C1 segment of cervical spinal cord (tissue), 14 donors: ENCODE data around the gene ASB16.
A peak's percentile ranks its signal among the peaks of the same experiment; 100 is the strongest.
"Not testable (repeated sequence)": the region's sequence is repeated elsewhere in the genome, so short reads cannot be mapped to it uniquely, and the experiment has no call there.

Experiments used
- DNase-seq, 14 donors: peaks; one replicate each; lab custom pipeline; 2025; lab: John Stamatoyannopoulos, UW

Gene ASB16

DNA sequence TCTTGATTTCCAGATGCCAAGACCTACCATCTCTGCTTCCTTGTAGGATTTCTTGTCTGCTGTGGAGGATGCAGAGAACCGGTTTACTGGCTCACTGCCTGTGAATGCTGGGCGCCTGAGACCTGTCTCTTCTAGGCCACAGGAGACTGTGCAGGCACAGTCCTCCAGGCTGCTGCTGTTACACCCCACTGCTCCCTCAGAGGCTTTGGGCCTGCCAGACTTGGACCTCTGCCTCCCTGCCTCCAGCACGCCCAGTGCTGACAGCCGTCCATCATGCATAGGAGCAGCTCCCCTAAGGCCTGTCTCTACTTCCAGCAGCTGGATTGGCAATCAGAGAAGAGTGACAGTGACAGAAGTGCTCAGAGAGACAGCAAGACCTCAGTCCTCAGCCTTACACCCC, 22.7 kb upstream of the ASB16 start:
- DNase-seq = no peak

DNA sequence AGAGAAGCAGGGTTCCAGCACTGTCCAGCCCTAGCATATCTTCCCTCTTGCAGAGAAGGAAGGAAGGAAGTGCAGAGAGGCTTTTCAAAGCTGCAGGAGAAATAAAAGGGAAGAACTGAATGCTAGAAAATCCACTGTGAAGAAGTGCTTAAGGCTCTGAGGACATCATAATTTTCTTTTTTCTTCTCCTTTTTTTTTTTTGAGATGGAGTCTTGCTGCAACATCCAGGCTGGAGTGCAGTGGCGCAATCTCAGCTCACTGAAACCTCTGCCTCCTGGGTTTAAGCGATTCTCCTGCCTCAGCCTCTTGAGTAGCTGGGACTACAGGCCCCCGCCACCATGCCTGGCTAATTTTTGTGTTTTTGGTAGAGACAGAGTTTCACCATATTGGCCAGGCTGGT, 21.4 kb upstream of the ASB16 start:
- DNase-seq = not testable (repeated sequence)

DNA sequence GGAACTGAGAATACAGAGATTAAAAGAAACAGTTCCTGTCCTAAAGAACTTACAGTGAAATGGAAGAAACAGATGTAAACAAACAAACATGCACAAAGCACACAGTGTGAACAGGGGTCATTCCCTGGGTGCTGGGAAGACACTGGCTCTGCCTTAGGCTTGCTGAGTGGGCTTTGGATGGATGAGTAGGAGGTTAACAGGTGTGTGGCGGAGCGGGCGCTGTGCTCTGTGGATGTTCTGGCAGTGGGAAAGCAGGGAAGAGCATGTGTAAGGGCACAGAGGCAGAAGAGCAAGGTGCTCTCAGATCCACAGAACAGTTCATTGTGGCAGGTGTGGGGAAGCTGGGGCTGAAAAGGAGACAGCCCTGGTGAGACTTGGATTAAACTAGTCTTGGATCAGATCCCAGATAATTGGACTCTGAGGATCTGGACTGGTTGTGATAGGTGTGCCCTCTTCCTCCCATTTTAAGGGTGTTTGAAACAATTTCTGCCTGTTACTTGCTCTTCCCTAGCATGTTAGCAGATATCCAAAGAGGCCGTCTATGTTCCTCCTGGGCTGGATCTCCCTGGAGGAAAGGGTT, 20.7 kb upstream of the ASB16 start:
- no peak for DNase-seq

DNA sequence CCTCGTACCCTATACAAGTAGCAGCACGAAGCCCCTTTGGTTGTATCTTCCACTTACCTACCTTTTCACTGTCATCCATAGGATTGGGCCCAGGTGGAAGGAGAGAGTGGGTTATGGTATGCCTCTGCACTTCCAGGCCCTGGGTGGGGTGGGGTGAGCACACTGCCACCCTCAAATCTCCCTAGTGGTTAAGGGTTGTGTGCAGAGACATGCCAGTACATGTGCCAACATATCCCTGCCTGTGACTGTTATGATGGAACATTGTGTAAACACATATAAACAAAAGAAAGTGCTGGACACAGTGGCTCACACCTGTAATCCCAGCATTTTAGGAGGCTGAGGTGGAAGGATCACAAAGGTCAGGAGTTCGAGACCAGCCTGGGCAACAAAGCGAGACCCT, 17.6 kb upstream of the ASB16 start:
- no peak for DNase-seq

DNA sequence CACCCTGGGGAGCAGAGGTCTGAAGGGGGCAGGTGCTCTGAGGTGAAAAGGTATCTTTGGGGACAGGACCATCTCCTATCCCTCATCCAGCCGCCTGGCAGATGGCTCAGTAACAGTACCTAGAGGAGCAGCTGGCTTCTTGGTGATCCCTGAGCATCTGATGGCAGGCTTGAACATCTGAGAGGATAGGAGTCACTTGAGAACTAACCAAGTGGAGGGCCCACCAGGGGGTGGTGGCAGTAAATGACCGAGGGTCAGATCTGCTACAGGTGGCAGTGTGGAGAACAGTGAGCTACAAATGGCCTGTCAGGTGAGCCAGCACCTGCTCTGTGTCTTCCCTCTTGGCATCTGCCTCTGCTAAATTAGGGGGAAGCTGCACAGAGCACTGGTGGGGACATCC, 15.0 kb upstream of the ASB16 start:
- no peak for DNase-seq

DNA sequence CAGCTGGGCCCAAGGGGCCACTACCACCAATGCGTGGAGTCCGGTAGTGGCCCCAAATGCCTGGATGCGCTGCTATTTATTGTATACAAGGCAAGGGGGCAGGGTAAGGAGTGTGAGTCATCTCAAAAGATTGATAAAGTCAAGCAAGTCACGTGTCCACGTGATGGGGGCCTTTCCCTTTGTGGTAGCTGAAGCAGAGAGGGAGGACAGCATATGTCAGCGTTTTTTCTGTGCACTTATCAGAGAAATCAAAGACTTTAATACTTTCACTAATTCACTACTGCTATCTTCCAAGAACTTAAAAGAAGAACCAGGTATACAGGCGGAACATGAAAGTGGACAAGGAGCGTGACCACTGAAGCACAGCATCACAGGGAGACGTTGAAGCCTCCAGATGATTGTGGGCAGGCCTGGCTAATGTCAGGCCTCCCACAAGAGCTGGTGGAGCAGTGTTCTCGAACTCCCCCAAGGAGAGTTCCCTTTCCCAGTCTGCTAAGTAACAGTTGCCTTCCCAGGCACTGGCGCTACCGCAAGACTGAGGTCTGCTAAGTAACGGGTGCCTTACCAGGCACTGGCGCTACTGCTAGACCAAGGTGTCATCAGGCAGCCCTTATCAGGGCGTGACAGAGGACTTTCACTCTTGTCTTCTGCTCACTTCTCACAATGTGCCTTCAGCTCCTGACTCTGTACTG, 10.8 kb upstream of the ASB16 start:
- no peak for DNase-seq

DNA sequence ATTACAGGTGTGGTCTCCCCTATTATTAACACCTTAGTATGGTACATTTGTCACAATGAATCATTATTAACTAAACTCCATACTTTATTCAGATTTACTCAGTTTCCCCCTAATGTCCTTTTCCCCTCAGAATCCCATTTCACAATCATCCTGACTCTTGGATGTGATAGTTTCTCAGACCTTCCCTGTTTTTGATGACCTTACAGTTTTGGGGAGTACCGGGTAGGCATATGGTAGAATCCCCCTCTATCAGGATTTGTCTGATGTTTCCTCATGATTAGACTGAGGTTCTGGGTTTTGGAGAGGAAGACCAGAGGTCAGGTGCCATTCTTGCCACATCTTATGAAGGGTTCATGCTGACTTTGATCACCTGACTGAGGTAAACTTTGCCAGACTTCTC, 6.0 kb upstream of the ASB16 start:
- DNase-seq = no peak

DNA sequence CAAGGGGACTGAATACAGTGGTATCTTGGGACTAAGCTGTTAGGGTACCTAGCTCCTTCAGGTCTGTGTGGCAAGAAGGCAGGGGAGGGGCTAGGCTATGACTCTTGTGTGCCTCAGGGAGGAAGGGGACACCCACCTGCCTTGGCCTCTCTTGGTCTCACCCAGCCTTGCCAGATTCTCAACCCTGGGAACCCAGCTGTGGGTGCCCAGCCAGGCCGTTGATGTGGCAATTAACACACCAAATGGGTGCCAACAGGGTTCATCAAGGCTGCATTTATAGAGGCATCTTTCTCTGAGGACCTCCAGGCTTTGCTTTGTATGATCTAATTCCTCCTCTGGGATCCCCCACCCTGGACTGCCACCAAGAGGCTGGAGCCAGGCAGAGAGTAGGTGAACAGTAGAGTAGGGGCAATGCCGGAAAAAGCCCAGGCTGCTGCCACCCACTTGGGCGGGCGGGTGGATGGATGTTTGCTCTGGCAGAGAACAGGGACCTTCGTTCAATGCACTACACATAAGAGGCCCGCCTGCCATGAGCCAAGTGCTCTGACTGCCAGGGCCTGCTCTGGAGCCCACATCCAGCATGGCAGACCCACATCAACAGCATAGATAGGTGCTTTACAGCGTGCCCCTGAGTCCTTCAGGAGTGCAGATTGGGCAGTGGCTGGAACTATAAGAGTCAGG, 3.2 kb upstream of the ASB16 start:
- no peak for DNase-seq

DNA sequence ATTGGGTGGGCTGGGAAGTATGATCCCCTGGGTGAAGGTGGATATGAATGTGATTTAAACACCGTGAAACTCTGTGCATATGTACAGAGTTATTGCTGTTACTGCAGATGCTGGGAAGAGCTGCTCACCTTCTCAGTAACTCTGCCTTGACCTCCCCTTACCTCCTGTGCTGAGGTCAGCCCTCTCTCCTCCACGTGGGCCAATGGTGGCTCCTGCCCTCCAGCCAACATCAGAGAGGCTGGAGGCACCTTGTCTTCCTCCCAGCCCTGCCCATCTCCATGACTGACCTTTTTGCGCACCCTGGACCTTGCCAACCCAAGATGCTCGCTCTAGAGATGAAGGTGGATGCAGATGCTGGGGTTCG, 387 bp upstream of the ASB16 start:
- no peak for DNase-seq

DNA sequence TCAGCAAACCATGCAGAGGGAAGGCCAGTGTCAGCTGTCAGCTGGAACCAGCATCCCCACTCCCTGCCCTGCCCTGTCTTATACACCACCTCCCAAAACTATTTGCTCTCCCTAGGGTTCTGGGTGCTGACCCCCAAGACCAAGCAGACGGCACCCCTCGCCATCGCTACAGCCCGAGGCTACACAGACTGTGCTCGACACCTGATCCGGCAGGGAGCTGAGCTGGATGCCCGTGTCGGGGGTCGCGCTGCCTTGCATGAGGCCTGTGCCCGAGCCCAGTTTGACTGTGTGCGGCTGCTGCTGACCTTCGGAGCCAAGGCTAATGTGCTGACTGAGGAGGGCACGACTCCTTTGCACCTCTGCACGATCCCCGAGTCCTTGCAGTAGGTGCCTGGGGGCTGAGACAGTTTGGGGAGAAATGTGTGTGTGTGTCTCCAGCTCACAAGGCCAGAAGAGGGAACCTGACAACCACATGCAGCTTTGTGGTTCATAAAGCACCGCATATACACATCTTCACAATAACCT, 1.5 kb downstream of the ASB16 start:
- DNase-seq = no peak

DNA sequence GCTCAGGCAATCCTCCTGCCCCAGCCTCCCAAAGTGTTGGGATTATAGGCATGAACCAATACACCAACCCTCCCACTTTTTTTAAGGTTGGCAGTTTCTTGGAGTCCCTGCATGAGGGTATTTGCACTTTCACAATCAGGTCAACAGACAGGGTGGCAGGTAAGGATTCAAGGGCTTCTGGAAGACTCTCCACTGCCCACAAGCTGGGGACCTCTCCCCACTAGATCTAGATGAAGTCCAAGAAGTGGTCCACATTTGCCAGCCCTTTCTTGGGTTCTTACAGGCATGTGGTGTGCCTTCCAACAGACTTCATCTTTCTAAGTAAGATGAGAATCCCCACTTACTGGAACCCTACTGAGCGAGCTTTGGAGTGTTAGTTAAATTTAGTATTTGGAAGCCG, 3.9 kb downstream of the ASB16 start:
- no peak for DNase-seq

DNA sequence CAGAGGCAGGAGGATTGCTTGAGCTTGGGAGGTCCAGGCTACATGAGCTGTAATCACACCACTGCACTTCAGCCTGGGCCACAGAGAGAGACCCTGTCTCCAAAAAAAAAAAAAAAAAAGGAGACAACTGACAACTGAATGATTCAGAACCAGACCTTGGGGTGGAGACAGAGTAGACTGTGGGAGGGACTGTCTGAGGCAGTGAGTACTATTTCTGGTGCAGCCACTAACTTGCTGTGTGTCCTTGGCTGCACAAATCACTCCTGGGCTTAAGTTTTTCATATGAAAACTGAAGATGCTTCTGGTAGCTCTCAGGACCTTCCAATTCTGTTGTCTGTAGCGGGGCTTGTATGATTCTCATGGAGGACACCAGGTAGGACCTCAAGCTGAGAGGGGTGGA, 5.8 kb downstream of the ASB16 start:
- no peak for DNase-seq

DNA sequence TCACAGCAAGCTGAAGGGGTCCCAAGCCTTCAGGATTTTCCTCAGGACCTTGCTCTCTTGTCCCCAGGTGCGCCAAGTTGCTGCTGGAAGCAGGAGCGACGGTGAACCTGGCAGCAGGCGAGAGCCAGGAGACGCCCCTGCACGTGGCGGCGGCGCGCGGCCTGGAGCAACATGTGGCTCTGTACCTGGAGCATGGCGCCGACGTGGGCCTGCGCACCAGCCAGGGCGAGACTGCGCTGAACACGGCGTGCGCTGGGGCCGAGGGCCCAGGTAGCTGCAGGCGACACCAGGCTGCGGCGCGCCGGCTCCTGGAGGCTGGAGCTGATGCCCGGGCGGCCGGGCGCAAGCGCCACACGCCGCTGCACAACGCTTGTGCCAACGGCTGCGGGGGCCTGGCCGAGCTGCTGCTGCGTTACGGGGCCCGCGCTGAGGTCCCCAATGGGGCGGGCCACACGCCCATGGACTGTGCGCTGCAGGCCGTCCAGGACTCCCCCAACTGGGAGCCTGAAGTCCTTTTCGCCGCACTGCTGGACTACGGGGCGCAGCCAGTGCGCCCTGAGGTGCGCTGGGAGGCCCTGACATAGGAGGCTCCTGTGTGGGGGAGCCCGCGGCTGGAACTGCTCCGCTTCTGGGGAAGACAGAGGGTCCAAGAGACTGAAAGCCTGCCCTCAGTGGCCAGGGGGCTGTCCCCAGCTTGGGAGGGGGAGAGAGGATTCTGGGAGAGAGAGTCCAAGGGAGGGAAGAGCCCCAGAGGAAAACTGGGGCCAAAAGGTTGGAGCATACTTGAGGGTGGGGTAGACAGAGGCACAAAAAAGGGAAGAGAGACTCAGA, 6.4 kb downstream of the ASB16 start:
- DNase-seq = no peak

DNA sequence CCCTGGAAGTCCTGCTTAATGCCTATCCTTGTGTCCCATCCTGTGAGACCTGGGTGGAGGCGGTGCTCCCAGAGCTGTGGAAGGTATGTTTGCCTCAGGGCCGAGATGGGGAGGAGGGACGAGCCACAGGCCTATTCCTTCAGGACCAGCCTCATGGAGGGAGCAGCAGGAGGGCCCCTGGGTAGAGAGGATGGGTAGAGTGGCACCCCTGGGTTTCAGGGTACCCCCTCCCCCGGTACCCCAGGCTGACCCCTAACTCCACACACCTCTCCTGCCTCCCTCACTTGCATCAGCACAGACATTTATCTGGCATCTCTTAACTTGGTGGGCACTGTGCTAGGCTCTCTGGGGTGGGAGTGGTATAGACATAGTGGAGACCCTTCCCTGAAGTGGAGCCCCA, 7.1 kb downstream of the ASB16 start:
- DNase-seq = no peak

DNA sequence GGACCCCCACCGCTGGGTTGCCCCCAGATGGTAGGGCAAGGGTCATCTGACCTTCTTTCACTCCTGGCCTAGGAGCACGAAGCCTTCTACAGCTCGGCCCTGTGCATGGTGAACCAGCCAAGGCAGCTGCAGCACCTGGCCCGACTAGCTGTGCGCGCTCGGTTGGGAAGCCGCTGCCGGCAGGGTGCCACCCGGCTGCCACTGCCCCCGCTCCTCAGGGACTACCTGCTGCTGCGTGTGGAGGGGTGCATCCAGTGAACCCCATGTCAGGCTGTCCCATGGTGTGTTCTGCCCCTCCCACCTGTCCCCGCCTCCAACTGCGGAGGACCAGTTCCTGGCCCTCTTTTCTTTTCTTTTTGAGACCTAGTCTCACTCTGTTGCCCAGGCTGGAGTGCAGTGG, 7.6 kb downstream of the ASB16 start:
- DNase-seq = no peak

DNA sequence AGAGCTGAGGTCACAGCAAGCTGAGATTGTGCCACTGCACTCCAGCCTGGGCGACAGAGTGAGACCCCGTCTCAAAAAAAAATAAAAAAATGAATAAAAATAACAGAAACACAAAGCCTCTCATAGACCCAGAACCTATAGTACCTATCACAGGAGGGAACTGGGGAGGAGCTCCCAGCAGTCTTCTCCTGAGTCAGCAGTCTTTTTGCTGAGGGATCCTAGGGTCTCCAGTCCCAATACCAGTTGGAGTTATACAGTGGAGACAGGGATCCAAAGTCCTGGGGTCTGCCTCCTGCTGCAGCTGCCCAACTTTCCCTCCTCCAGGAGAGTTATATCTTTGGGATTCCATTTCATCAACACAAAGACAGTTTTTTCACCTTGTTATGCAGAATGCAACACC, 12.5 kb downstream of the ASB16 start:
- DNase-seq = no peak

DNA sequence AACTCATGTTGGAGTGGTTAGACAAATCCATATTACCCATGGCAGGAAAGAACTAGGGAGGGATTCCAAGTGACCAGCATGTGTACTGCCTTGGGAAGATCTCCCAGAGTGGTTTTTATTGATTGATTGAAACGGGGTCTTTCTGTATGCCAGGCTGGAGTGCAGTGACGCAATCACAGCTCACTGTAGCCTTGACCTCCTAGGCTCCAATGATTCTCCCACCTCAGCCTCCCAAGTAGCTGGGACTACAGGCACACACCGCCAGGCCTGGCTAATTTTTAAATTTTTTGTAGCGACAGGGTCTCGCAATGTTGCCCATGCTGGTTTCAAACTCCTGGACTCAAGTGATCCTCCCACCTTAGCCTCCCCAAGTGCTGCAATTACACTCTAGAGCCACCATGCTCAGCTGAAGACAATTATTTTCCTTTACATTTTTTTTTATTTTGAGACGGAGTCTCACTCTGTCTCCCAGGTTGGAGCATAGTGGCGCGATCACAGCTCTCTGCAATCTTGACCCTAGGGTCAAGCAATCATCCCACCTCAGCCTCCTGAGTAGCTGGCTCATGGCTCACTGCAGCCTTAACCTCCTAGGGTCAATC, 13.8 kb downstream of the ASB16 start:
- DNase-seq = no peak

DNA sequence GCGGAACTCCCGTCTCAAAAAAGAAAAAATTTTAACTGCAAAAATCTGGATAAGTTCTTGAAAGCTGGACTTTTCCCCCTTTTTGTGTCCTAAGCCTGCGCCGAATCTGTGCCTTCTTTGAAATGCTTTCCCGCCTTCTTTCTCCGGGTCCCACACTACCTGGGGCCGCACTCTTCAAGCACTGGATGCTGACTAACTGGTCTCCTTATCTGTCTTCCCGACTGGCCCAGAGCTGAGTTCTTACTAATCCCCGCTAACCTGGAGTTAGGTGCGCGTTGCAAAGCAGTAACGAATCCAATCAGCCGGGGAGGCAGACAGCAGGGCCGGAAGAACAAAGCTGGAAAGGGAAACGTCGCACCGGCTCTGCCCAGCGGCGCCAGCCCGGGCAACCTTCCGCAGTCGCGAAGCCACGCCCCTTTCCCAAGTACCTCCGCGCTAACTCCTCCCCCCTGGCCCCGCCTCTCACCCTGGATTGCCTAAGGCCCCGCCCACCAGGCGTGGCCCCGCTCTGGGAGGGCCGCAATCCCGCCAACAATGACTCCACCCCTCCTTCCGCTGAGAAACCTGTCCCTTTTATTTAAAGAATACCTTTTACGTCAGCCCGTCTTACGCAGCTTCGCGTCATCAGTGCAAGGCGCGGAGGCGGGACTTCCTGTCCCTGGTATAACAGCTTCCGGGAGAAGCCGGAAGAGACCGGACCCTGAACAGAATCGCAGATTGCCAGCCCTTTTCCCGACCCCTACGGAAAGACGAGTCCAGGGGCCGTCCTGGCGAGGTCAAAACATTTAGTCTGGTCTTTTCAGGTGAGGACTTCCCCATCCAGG, 16.0 kb downstream of the ASB16 start, which contains the start of gene TMUB2:
Gene TMUB2 (plus strand): TSS at position 666 of the 824 bp plus-strand sequence. CDS start 737 bp downstream, outside the sequence.
- DNase-seq = peak; percentile 81 to 100 (median 96)

DNA sequence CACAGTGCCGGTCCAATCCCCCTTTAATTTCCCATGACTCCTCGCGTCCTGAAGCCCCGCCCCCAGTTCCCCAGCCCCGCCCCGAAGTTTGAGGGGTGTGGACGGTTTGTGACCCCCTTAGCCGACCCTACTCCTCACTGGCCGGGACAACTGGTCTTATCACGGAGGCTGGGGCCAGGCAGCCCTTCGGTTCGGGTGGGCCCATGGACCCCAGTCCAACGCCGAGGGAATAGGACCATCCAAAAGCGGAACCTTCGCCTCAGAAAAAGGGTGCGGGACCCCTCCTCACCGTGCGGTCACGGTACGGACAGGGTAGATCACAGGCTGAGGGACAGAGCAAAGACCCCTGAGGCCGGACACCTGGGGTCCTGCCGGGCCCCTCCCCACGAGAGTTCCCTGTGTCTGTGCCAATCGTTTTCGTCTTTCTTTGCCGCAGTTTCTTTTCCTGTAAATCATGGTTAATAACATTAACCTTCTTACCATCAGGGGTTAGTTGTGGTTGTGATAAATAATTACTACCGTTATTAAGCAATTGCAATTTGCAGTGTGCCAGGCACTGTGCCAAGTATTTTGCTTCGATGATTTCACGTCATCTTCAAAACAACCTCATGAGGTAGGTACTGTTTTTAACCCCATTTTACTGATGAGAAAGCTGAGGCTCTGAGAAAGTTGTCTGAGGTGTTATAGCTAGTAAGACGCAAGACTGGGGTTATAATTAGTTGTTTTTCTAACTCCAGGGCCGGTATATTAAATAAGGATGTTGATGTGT, 16.8 kb downstream of the ASB16 start:
- DNase-seq = no peak
